Ascending aorta (tissue), 2 donors: ENCODE results near the gene ENOX2. TPM values are rescaled to one million over a fixed set of nuclear protein-coding genes. Genes with fewer than 3 reads are reported as not detected.

ENCODE experiments used
- DNase-seq, 2 donors: peaks; one replicate each; pipeline ENCODE4 v3.0.0-alpha.2; 2019; ENCODE audit warnings: low spot score in 2 of 2
- H3K27ac ChIP-seq, 2 donors: fragments of 200-600 bp; sonication (generic); one replicate each; pipeline ENCODE4 v1.5.1; 2016 to 2017; ENCODE audit warnings: mild to moderate bottlenecking in 1 of 2
- H3K27me3 ChIP-seq: fragments of 200-600 bp; sonication (generic); one replicate; pipeline ENCODE4 v1.5.1; 2017
- H3K36me3 ChIP-seq, 2 donors: fragments of 200-600 bp; sonication (generic); one replicate each; pipeline ENCODE4 v1.5.1; 2016
- H3K4me1 ChIP-seq, 2 donors: fragments of 200-600 bp; sonication (generic); one replicate each; pipeline ENCODE4 v1.5.1; 2016 to 2017; ENCODE audit warnings: mild to moderate bottlenecking in 1 of 2
- H3K4me3 ChIP-seq, 2 donors: fragments of 200-600 bp; sonication (generic); one replicate each; pipeline ENCODE4 v1.5.1; 2016 to 2017; ENCODE audit warnings: mild to moderate bottlenecking in 1 of 2
- H3K9me3 ChIP-seq, 2 donors: fragments of 200-600 bp; sonication (generic); one replicate each; pipeline ENCODE4 v1.5.1; 2016
- intact Hi-C: fragments of 100-400 bp; cut with DNase I; formaldehyde crosslinking; loops from one replicate; pipeline ENCODE4 v1.15.1; 2023
- total RNA-seq: library from RNA; depleted of rRNA; stranded (reverse); fragments of >200 nt; gene quantifications from one replicate; pipeline ENCODE4 v1.1.0, GENCODE V29; 2016
- TF ChIP-seq, protein P1 (sequence below), 3 experiments: fragments of 200-600 bp in 2 of 3; fragments of 450-650 bp in 1 of 3; sonication (generic) in 2 of 3; IDR thresholded peaks; one replicate each; pipeline ENCODE4 v1.5.1; 2016 to 2019; ENCODE audit warnings: antibody characterized with exemption in 3 of 3, mild to moderate bottlenecking in 1 of 3, moderate library complexity in 1 of 3

The ENOX2 gene
- total RNA-seq, 1 donor from 2014 or later: 2.0 TPM

- no peak for DNase-seq
- H3K4me3 ChIP-seq: no peak overlapping the region
- no peaks in the 10 kb centered on the region for H3K9me3 ChIP-seq
- H3K4me1 ChIP-seq: peaks cover 0 to 5% of the 10 kb centered on the region in 2 donors
- no peaks in the 10 kb centered on the region for H3K27me3 ChIP-seq
- no peaks in the 10 kb centered on the region for H3K36me3 ChIP-seq
- intact Hi-C loops: no loop called here
- no peak overlapping the region for H3K27ac ChIP-seq
- TF ChIP-seq, protein P1, sequence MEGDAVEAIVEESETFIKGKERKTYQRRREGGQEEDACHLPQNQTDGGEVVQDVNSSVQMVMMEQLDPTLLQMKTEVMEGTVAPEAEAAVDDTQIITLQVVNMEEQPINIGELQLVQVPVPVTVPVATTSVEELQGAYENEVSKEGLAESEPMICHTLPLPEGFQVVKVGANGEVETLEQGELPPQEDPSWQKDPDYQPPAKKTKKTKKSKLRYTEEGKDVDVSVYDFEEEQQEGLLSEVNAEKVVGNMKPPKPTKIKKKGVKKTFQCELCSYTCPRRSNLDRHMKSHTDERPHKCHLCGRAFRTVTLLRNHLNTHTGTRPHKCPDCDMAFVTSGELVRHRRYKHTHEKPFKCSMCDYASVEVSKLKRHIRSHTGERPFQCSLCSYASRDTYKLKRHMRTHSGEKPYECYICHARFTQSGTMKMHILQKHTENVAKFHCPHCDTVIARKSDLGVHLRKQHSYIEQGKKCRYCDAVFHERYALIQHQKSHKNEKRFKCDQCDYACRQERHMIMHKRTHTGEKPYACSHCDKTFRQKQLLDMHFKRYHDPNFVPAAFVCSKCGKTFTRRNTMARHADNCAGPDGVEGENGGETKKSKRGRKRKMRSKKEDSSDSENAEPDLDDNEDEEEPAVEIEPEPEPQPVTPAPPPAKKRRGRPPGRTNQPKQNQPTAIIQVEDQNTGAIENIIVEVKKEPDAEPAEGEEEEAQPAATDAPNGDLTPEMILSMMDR (IDR thresholded peaks at IDR 0.05): no peak
Measured at GRCh38 chrX:130877892-130878341, 25.1 kb downstream of the ENOX2 start.

DNA sequence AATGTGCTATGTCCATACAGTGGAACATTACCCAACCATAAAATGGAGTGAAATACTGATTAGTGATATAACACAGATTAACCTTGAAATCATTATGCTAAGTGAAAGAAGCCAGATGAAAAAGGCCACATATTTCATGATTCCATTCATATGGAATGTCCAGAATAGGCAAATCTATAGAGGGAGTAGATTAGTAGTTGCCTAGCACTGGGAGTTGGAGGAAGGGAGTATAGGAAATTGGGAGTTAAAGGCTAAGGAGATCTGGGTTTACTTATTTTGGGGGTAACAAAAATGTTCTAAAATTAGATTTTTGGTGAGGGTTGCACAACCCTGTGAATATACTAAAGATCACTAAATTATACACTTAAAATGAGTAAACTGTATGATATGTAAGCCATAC lies 26.8 kb downstream of the ENOX2 start:
- no peak overlapping the region for H3K27ac ChIP-seq
- H3K27me3 ChIP-seq: no peaks in the 10 kb centered on the region
- H3K9me3 ChIP-seq: no peaks in the 10 kb centered on the region
- peaks cover 0 to 5% of the 10 kb centered on the region in 2 donors for H3K4me1 ChIP-seq
- intact Hi-C loops: no loop called here
- H3K36me3 ChIP-seq: no peaks in the 10 kb centered on the region
- no peak overlapping the region for H3K4me3 ChIP-seq
- DNase-seq: no peak
- TF ChIP-seq, protein P1 (IDR thresholded peaks at IDR 0.05): no peak

DNA sequence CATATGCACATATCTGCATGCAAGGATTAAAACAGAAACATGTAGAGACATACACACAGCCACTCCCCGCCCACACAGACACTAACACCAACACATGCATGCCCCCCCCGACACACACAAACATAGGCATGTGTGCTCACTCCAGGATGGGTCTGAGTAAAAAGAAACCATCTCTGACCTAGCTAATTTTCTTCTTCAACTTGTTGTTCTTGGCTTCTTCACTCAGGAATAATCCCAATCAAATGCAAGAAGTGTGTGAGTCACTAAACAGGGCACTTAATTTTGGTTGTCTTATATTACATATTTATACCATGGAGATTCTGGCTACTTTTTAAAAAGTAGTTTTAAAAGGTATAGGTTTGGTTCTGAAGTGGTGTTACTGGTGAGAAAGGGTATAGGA lies 28.3 kb downstream of the ENOX2 start:
- Histone ChIP-seq H3K27ac (no peak overlapping the region), H3K4me1 (peaks cover 0 to 5% of the 10 kb centered on the region in 2 donors), H3K27me3 (no peaks in the 10 kb centered on the region), H3K36me3 (no peaks in the 10 kb centered on the region), H3K4me3 (no peak overlapping the region), H3K9me3 (no peaks in the 10 kb centered on the region)
- TF ChIP-seq, protein P1 (IDR thresholded peaks at IDR 0.05): no peak
- no peak for DNase-seq
- intact Hi-C loops: no loop called here

GRCh38 chrX:130869239-130869638 lies 33.8 kb downstream of the ENOX2 start:
- Histone ChIP-seq H3K27me3 (no peaks in the 10 kb centered on the region), H3K4me1 (no peaks in the 10 kb centered on the region), H3K36me3 (no peaks in the 10 kb centered on the region), H3K27ac (no peak overlapping the region), H3K9me3 (no peaks in the 10 kb centered on the region), H3K4me3 (no peak overlapping the region)
- TF ChIP-seq, protein P1 (IDR thresholded peaks at IDR 0.05): no peak
- DNase-seq: no peak
- intact Hi-C loops: no loop called here

- Histone ChIP-seq H3K4me3 (no peak overlapping the region), H3K27me3 (no peaks in the 10 kb centered on the region), H3K27ac (no peak overlapping the region), H3K9me3 (no peaks in the 10 kb centered on the region), H3K36me3 (no peaks in the 10 kb centered on the region), H3K4me1 (no peaks in the 10 kb centered on the region)
- TF ChIP-seq, protein P1 (IDR thresholded peaks at IDR 0.05): no peak
- intact Hi-C loops: no loop called here
- no peak for DNase-seq
Measured at GRCh38 chrX:130861462-130861861, 41.5 kb downstream of the ENOX2 start.

DNA sequence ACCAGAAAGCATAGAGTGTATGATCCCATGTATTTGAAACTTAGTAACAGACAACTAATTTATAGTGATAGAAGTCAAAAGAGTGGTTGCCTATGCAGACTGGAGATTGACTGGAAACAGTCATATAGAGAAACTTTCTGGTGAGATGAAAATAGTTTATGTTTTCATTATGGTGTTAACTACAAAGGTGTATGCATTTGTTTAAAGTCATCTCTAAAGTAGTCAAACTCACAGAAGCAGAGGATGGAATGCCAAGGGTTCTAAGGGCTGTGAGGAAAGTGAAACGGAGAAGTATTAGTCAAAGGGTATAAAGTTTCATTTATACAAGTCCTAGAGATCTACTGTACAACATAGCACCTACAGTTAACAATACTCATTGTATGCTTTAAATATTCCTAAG lies 45.8 kb downstream of the ENOX2 start:
- Histone ChIP-seq H3K36me3 (no peaks in the 10 kb centered on the region), H3K27ac (no peak overlapping the region), H3K27me3 (no peaks in the 10 kb centered on the region), H3K9me3 (no peaks in the 10 kb centered on the region), H3K4me1 (no peaks in the 10 kb centered on the region), H3K4me3 (no peak overlapping the region)
- no peak for DNase-seq
- TF ChIP-seq, protein P1 (IDR thresholded peaks at IDR 0.05): no peak
- intact Hi-C loops: no loop called here
